ENCODE measurements around the gene SPOPL. TPM values are rescaled to one million over a fixed set of nuclear protein-coding genes. Genes with fewer than 3 reads are reported as not detected.

The SPOPL gene
- total RNA-seq, 2 donors from 2014 or later: 19.7 to 24.9 TPM

DNA sequence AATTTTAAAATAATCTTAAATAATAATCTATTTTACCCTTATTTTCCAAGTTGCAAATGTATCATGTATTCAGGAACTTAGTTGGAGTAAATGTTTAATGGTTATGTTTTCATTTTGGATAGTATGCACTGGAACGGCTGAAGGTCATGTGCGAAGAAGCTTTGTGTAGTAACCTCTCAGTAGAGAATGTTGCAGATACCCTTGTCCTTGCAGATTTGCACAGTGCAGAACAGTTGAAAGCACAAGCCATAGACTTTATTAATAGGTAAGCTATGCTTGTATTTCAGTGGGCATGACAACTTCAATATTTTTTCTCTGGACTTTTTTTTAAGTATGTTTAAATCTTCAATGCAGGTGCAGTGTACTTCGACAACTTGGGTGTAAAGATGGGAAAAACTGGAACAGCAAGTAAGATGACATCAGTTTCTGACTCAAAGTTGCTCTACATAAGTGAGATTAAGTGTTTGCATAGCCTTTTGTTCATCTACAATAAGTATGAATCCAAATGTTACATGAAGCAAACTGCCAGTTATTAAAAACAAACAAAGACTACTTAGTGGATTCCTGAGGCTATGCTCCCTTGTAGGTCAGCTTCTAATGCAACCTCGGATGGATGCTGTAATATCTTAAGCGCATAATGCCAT, 63.1 kb downstream of the SPOPL start:
- intact Hi-C loops (cut with DNase I): no loop called here
- no peaks in the 10 kb centered on the region for H3K9me3 ChIP-seq
- H3K27ac ChIP-seq: no peak overlapping the region
- H3K27me3 ChIP-seq (replicated peaks; ENCODE audit: insufficient read depth): no peaks in the 10 kb centered on the region
- H3K36me3 ChIP-seq: no peaks in the 10 kb centered on the region
- no peak for DNase-seq (ENCODE audit: low spot score)
- H3K4me3 ChIP-seq: no peak overlapping the region
- TF ChIP-seq POLR2A (IDR thresholded peaks at IDR 0.05) (no peak), POLR2AphosphoS5 (IDR thresholded peaks at IDR 0.05) (no peak), CTCF (IDR thresholded peaks at IDR 0.05) (no peak)
- no peaks in the 10 kb centered on the region for H3K4me1 ChIP-seq (replicated peaks)
- 67% methylated on average over 5 of the region's 5 CpGs for WGBS

GRCh38 chr2:138565230-138565598, 63.6 kb downstream of the SPOPL start:
- DNase-seq (ENCODE audit: low spot score): no peak
- no peaks in the 10 kb centered on the region for H3K9me3 ChIP-seq
- no peaks in the 10 kb centered on the region for H3K27me3 ChIP-seq (replicated peaks; ENCODE audit: insufficient read depth)
- H3K27ac ChIP-seq: no peak overlapping the region
- H3K4me1 ChIP-seq (replicated peaks): no peaks in the 10 kb centered on the region
- H3K36me3 ChIP-seq: no peaks in the 10 kb centered on the region
- intact Hi-C loops (cut with DNase I): no loop called here
- no peak overlapping the region for H3K4me3 ChIP-seq
- TF ChIP-seq POLR2A (IDR thresholded peaks at IDR 0.05) (no peak), CTCF (IDR thresholded peaks at IDR 0.05) (no peak), POLR2AphosphoS5 (IDR thresholded peaks at IDR 0.05) (no peak)

GRCh38 chr2:138572318-138572717, 70.7 kb downstream of the SPOPL start:
- Histone ChIP-seq H3K9me3 (no peaks in the 10 kb centered on the region), H3K36me3 (no peaks in the 10 kb centered on the region), H3K4me3 (no peak overlapping the region), H3K27me3 (replicated peaks; ENCODE audit: insufficient read depth) (no peaks in the 10 kb centered on the region), H3K27ac (no peak overlapping the region), H3K4me1 (replicated peaks) (no peaks in the 10 kb centered on the region)
- intact Hi-C loops (cut with DNase I): no loop called here
- TF ChIP-seq POLR2A (IDR thresholded peaks at IDR 0.05) (no peak), CTCF (IDR thresholded peaks at IDR 0.05) (no peak), POLR2AphosphoS5 (IDR thresholded peaks at IDR 0.05) (no peak)
- no peak for DNase-seq (ENCODE audit: low spot score)
- WGBS: 81% methylated on average over 2 of the region's 2 CpGs

GRCh38 chr2:138577066-138577465, 75.5 kb downstream of the SPOPL start:
- H3K4me1 ChIP-seq (replicated peaks): no peaks in the 10 kb centered on the region
- H3K9me3 ChIP-seq: no peaks in the 10 kb centered on the region
- no peak for TF ChIP-seq POLR2A (IDR thresholded peaks at IDR 0.05)
- TF ChIP-seq POLR2AphosphoS5 (IDR thresholded peaks at IDR 0.05): no peak
- no peak for TF ChIP-seq CTCF (IDR thresholded peaks at IDR 0.05)
- intact Hi-C loops (cut with DNase I): no loop called here
- 98% methylated on average over 2 of the region's 2 CpGs for WGBS
- DNase-seq (ENCODE audit: low spot score): no peak
- H3K27me3 ChIP-seq (replicated peaks; ENCODE audit: insufficient read depth): no peaks in the 10 kb centered on the region
- no peaks in the 10 kb centered on the region for H3K36me3 ChIP-seq
- no peak overlapping the region for H3K4me3 ChIP-seq
- H3K27ac ChIP-seq: no peak overlapping the region

DNA sequence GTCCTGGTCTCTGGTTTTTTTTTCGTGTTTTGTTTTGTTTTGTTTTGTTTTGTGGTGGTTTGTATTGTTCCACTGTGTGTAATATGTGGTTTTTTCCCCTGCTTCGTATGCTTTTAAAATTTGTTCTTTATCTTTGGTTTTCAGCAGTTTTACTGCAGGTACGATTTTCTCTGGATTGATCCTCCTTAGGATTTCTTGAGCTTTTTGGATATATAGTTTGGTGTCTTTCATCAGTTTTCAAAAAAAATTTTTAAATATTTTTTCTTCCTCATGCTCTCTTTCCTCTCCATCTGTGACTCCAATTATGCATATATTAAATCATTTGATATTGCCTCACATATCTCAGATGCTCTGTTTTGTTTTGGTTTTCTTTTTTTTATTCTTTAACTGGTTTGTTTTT, 78.0 kb downstream of the SPOPL start:
- H3K27ac ChIP-seq: no peak overlapping the region
- H3K9me3 ChIP-seq: no peaks in the 10 kb centered on the region
- no peak overlapping the region for H3K4me3 ChIP-seq
- H3K4me1 ChIP-seq (replicated peaks): no peaks in the 10 kb centered on the region
- no peak for DNase-seq (ENCODE audit: low spot score)
- intact Hi-C loops (cut with DNase I): no loop called here
- WGBS: 98% methylated on average over 3 of the region's 3 CpGs
- no peaks in the 10 kb centered on the region for H3K36me3 ChIP-seq
- TF ChIP-seq POLR2AphosphoS5 (IDR thresholded peaks at IDR 0.05) (no peak), POLR2A (IDR thresholded peaks at IDR 0.05) (no peak), CTCF (IDR thresholded peaks at IDR 0.05) (no peak)
- H3K27me3 ChIP-seq (replicated peaks; ENCODE audit: insufficient read depth): no peaks in the 10 kb centered on the region
